ENCODE data around the gene GPR89A.
"Not testable (repeated sequence)": the region's sequence is repeated elsewhere in the genome, so short reads cannot be mapped to it uniquely, and the experiment has no call there.

The GPR89A gene

DNA sequence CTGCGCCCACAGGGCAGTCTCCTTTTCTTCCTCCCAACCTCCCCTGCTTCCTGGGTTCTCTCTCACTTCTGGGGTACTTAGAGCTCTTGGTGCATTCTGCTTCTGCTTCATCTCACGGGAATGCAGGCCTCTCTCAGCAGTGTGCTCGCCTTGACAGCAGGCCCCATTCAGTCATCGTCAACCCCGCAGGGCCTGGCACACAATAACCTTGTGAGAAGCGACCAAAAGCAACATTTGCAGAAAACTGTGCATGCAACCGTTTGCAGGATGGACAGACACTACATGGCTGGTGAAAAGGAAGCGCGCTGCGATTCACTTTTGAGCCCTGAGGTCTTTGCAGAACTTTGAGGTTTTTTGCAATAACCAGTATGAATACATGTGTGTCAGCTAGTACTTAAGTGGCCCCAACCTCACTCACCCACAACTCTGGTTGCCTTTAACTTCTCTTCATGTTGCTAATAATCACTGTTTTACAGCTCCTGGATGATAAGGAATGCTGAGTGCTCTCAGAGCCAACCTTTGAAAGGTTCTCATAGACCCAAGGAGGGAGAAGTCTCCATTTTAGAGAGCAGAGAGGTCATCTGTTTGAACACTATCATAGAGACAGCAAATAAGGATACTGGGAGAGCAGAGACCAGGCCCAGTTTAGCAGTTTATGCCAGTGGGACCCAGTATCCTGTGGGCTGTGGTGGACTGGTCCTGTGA lies 109.0 kb downstream of the GPR89A start:
- ATAC-seq = no peak
- TF ChIP-seq, protein P1, sequence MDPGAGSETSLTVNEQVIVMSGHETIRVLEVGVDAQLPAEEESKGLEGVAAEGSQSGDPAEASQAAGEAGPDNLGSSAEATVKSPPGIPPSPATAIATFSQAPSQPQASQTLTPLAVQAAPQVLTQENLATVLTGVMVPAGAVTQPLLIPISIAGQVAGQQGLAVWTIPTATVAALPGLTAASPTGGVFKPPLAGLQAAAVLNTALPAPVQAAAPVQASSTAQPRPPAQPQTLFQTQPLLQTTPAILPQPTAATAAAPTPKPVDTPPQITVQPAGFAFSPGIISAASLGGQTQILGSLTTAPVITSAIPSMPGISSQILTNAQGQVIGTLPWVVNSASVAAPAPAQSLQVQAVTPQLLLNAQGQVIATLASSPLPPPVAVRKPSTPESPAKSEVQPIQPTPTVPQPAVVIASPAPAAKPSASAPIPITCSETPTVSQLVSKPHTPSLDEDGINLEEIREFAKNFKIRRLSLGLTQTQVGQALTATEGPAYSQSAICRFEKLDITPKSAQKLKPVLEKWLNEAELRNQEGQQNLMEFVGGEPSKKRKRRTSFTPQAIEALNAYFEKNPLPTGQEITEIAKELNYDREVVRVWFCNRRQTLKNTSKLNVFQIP (CRISPR knock-in tag; IDR thresholded peaks at IDR 0.05; ENCODE audit: borderline replicate concordance, low read depth) = no peak
- no peak for TF ChIP-seq TOX (CRISPR knock-in tag; IDR thresholded peaks at IDR 0.05; ENCODE audit: borderline replicate concordance)
- TF ChIP-seq, protein P2, sequence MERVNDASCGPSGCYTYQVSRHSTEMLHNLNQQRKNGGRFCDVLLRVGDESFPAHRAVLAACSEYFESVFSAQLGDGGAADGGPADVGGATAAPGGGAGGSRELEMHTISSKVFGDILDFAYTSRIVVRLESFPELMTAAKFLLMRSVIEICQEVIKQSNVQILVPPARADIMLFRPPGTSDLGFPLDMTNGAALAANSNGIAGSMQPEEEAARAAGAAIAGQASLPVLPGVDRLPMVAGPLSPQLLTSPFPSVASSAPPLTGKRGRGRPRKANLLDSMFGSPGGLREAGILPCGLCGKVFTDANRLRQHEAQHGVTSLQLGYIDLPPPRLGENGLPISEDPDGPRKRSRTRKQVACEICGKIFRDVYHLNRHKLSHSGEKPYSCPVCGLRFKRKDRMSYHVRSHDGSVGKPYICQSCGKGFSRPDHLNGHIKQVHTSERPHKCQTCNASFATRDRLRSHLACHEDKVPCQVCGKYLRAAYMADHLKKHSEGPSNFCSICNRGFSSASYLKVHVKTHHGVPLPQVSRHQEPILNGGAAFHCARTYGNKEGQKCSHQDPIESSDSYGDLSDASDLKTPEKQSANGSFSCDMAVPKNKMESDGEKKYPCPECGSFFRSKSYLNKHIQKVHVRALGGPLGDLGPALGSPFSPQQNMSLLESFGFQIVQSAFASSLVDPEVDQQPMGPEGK (CRISPR knock-in tag; IDR thresholded peaks at IDR 0.05; ENCODE audit: borderline replicate concordance) = no peak
- TF ChIP-seq OSR1 (CRISPR knock-in tag; IDR thresholded peaks at IDR 0.05) = no peak
- no peak for TF ChIP-seq PPARA (CRISPR knock-in tag; IDR thresholded peaks at IDR 0.05; ENCODE audit: borderline replicate concordance)
- TF ChIP-seq ZFP30 (CRISPR knock-in tag; IDR thresholded peaks at IDR 0.05) = no peak
- no peak for TF ChIP-seq ZNF8 (CRISPR knock-in tag; IDR thresholded peaks at IDR 0.05)
- no peak for TF ChIP-seq ISL1 (CRISPR knock-in tag; IDR thresholded peaks at IDR 0.05)

DNA sequence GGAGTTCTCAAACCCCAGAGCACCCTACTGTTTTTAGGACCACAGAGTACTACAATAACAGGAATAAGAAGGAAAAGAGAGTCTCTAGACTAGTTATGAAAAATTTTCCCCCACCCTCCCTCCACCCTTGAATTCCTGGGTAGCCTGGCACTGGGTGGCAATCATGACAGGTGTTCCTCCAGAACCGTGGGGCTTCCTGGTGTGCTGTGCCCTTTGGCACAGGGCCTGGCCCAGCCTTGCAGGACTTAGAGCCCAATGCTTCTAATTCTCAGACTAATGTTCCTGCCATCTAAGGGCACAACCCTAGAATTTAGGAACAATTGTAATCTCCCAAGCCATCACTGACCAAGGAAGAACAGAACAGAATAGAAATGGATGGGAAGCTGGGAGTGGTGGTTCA lies 110.0 kb downstream of the GPR89A start:
- TF ChIP-seq TOX (CRISPR knock-in tag; IDR thresholded peaks at IDR 0.05; ENCODE audit: borderline replicate concordance) (no peak), OSR1 (CRISPR knock-in tag; IDR thresholded peaks at IDR 0.05) (no peak), GLIS3 (CRISPR knock-in tag; IDR thresholded peaks at IDR 0.05) (no peak), ZFP30 (CRISPR knock-in tag; IDR thresholded peaks at IDR 0.05) (no peak), SNAI2 (CRISPR knock-in tag; IDR thresholded peaks at IDR 0.05) (no peak), ZNF70 (CRISPR knock-in tag; IDR thresholded peaks at IDR 0.05) (no peak)
- TF ChIP-seq, protein P1 (CRISPR knock-in tag; IDR thresholded peaks at IDR 0.05; ENCODE audit: borderline replicate concordance, low read depth) = no peak
- TF ChIP-seq, protein P3, sequence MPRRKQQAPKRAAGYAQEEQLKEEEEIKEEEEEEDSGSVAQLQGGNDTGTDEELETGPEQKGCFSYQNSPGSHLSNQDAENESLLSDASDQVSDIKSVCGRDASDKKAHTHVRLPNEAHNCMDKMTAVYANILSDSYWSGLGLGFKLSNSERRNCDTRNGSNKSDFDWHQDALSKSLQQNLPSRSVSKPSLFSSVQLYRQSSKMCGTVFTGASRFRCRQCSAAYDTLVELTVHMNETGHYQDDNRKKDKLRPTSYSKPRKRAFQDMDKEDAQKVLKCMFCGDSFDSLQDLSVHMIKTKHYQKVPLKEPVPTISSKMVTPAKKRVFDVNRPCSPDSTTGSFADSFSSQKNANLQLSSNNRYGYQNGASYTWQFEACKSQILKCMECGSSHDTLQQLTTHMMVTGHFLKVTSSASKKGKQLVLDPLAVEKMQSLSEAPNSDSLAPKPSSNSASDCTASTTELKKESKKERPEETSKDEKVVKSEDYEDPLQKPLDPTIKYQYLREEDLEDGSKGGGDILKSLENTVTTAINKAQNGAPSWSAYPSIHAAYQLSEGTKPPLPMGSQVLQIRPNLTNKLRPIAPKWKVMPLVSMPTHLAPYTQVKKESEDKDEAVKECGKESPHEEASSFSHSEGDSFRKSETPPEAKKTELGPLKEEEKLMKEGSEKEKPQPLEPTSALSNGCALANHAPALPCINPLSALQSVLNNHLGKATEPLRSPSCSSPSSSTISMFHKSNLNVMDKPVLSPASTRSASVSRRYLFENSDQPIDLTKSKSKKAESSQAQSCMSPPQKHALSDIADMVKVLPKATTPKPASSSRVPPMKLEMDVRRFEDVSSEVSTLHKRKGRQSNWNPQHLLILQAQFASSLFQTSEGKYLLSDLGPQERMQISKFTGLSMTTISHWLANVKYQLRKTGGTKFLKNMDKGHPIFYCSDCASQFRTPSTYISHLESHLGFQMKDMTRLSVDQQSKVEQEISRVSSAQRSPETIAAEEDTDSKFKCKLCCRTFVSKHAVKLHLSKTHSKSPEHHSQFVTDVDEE (CRISPR knock-in tag; IDR thresholded peaks at IDR 0.05) = no peak
- TF ChIP-seq, protein P2 (CRISPR knock-in tag; IDR thresholded peaks at IDR 0.05; ENCODE audit: borderline replicate concordance) = no peak

DNA sequence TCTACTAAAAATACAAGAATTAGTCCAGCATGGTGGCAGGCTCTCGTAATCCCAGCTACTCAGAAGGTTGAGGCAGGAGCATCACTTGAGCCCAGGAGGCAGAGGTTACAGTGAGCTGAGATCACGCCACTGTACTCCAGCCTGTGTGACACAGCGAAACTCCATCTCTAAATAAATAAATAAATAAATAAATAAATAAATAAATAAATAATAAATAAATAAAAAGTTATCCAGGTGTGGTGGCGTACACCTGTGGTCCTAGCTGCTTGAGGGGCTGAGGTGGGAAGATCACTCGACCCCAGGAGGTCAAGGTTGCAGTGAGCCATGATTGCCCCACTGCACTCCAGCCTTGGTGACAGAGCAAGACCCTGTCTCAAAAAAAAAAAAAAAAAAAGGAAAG lies 110.7 kb downstream of the GPR89A start:
- ATAC-seq = not testable (repeated sequence)

More for the DNA sequence above, 110.0 kb downstream of the GPR89A start:
- ATAC-seq = no peak

DNA sequence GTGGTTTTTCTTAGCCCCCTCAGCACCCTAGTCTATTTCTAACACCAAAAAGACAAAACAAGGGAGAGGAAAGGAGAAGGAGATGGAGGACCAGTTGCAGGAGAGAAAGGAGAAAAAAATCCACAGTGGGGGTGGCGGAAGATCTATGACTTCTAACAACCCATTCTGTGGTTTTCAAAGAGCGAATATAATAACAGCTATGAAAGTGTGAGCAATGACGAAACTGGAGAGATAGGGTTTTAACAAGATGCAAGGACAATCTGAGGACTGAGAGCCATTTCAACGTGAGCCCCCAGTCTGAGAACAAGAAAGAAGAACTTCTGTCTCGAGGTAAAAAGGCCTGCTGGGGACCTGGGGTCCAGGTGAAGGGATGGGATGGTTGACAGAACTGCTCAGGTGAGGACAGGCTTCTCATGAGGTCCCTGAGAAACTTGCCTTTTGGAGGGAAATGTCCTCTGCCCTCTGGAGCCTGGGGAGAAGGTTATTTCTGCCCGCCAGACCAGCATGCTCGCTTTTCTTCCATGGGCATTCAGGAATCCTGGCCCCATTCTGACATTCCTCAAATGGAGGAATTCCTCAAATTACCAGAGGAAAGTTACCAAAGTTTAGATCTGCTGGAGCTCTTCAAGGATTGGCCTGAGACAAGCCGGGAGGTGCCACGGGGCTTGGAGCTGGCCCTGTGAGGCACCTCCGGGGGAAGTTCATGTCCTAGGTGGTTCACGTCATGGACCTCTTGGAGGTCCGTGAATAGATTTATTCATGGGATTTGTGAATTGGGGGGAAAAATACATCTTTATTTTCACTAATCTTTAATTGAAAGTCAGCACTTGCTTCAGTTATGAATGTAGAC lies 111.7 kb downstream of the GPR89A start, which contains the start of gene CD160:
TSS of gene CD160 (plus strand) at position 270 of the 850 bp plus-strand sequence. CDS start 8,829 bp downstream, outside the sequence.
- ATAC-seq = no peak
- TF ChIP-seq, protein P4, sequence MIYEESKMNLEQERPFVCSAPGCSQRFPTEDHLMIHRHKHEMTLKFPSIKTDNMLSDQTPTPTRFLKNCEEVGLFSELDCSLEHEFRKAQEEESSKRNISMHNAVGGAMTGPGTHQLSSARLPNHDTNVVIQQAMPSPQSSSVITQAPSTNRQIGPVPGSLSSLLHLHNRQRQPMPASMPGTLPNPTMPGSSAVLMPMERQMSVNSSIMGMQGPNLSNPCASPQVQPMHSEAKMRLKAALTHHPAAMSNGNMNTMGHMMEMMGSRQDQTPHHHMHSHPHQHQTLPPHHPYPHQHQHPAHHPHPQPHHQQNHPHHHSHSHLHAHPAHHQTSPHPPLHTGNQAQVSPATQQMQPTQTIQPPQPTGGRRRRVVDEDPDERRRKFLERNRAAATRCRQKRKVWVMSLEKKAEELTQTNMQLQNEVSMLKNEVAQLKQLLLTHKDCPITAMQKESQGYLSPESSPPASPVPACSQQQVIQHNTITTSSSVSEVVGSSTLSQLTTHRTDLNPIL (CRISPR knock-in tag; IDR thresholded peaks at IDR 0.05; ENCODE audit: low read depth) = no peak
- TF ChIP-seq ZFP3 (CRISPR knock-in tag; IDR thresholded peaks at IDR 0.05) (no peak), CSDC2 (CRISPR knock-in tag; IDR thresholded peaks at IDR 0.05) (no peak), ZNF8 (CRISPR knock-in tag; IDR thresholded peaks at IDR 0.05) (no peak), BACH2 (CRISPR knock-in tag; IDR thresholded peaks at IDR 0.05; ENCODE audit: borderline replicate concordance) (no peak), PPARA (CRISPR knock-in tag; IDR thresholded peaks at IDR 0.05; ENCODE audit: borderline replicate concordance) (no peak), RARB (CRISPR knock-in tag; IDR thresholded peaks at IDR 0.05) (no peak), GLIS3 (CRISPR knock-in tag; IDR thresholded peaks at IDR 0.05) (no peak), TCF4 (CRISPR knock-in tag; IDR thresholded peaks at IDR 0.05; ENCODE audit: borderline replicate concordance) (no peak), SNAI2 (CRISPR knock-in tag; IDR thresholded peaks at IDR 0.05) (no peak), ARNTL (CRISPR knock-in tag; IDR thresholded peaks at IDR 0.05; ENCODE audit: borderline replicate concordance, low read depth) (no peak), ZNF565 (CRISPR knock-in tag; conservative IDR thresholded peaks at IDR 0.05; ENCODE audit: low read depth) (no peak), ISL1 (CRISPR knock-in tag; IDR thresholded peaks at IDR 0.05) (no peak)
- TF ChIP-seq, protein P5, sequence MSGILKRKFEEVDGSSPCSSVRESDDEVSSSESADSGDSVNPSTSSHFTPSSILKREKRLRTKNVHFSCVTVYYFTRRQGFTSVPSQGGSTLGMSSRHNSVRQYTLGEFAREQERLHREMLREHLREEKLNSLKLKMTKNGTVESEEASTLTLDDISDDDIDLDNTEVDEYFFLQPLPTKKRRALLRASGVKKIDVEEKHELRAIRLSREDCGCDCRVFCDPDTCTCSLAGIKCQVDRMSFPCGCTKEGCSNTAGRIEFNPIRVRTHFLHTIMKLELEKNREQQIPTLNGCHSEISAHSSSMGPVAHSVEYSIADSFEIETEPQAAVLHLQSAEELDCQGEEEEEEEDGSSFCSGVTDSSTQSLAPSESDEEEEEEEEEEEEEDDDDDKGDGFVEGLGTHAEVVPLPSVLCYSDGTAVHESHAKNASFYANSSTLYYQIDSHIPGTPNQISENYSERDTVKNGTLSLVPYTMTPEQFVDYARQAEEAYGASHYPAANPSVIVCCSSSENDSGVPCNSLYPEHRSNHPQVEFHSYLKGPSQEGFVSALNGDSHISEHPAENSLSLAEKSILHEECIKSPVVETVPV (CRISPR knock-in tag; IDR thresholded peaks at IDR 0.05) = no peak

All from SK-N-SH treated with all-trans-retinoic acid at 6 μM for 48 hours (cell line).